Umbilical cord (tissue), 2 donors: ENCODE measurements around the gene ABCG8. TPM values are rescaled to one million over a fixed set of nuclear protein-coding genes. Genes with fewer than 3 reads are reported as not detected.
"Not testable (repeated sequence)": the region's sequence is repeated elsewhere in the genome, so short reads cannot be mapped to it uniquely, and the experiment has no call there.

Experiments used
- DNase-seq: peaks from one replicate; pipeline ENCODE4 v3.0.0-alpha.2; 2015; ENCODE audit warnings: low spot score
- total RNA-seq: library from RNA; depleted of rRNA; stranded (reverse); fragments of >200 nt; gene quantifications from one replicate; pipeline ENCODE4 v1.2.3, GENCODE V29; 2014; ENCODE audit warnings: low replicate concordance; ENCODE audit not compliant: insufficient read depth

Gene ABCG8
- total RNA-seq, 1 donor from 2014 or later = 0.96 TPM

DNA sequence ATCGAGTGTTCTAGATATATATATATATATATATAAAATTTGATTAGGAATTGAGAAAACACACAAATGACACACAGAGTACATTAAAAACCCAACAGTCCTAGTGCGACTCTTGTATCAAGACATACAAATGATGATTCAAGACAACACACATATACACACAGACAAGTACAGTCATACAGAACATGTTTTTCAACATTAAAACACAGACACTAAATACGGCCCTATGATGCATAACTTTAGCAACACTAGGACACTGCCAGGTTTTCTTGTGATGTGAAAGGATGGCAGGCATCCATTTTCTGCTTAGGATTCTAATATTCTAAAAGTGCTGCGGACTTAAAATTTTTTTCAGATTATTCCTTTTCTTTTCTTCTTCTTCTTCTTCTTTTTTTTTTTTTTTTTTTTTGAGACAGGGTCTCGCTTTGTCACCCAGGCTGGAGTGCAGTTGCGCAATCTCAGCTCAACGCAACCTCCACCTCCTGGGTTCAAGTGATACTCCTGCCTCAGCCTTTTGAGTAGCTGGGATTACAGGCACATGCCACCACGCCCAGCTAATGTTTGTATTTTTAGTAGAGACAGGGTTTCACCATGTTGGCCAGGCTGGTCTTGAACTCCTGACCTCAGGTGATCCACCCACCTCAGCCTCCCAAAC, 72.5 kb downstream of the ABCG8 start:
- not testable (repeated sequence) for DNase-seq

DNA sequence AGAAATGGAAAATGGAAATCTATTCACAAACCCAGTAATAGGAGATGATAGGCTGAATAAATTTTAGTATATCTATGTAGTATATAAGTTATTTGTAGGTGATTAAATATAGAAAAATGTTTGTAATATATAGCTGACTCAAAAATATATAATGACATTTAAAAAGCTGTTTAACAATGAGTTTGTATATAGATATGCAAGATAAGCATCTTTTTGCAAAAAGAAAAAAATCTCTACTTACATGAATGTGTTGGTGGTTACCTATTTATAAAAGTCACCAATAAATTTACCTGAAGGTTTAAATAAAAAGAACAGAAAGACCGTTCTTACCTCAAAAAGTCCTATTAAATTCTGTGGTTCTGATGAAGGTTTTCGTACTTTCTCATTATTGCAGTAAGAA, 85.7 kb downstream of the ABCG8 start:
- DNase-seq = no peak

DNA sequence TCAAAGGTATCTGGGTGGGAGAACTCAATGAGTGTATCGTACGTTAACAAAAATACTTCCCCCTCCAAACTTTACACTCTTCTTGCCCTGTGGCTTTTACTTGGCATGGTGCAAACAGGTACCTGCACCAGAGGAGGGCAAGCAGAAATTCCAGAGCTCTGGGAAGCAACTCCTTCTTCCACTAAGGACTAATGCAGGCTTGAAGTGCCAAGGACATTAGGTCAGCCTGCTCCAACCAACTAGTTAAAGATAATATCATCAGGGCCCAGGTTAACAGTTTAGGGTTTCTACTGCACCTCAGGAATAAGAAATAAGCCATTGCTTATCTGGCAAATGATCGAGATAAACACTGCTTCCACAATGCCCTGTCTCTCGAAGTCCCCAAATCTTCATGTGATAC, 86.7 kb downstream of the ABCG8 start:
- DNase-seq = no peak

- no peak for DNase-seq
Observed at GRCh38 chr2:43927442-43927841, 88.7 kb downstream of the ABCG8 start.

DNA sequence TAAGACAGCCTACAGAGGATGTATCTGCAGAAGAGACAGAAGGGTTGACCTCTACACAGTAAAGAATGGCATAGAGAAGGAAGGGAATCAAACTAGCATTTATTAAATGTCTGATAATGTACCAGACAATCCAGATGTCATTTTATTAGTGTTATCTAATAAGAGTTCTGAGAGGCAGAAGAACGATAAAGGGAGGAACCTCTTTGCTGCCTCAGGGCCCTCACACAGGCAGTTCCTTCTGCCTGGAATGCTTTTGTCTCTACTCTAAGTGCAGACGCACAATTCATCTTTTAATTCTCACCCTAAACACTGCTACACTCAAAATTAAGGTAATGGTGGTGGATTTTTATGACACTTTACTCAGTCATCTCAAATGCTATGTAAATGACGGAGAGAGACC, 92.5 kb downstream of the ABCG8 start:
- no peak for DNase-seq

Other genes starting within 250 kb of the ABCG8 start
- 65.0 TPM for gene THADA, start 242.9 kb upstream of the ABCG8 start, total RNA-seq
- gene PLEKHH2, start 201.7 kb upstream of the ABCG8 start, total RNA-seq = 79.4 TPM
- gene C1GALT1C1L, start 162.5 kb upstream of the ABCG8 start, total RNA-seq = 1.2 TPM
- gene DYNC2LI1, start 64.9 kb upstream of the ABCG8 start, total RNA-seq = 44.1 TPM
- 0.96 TPM for gene ABCG5, start 132 bp upstream of the ABCG8 start, total RNA-seq
- 84.7 TPM for gene LRPPRC, start 157.0 kb downstream of the ABCG8 start, total RNA-seq